HK-2 (cell line): Measurements from ENCODE around the gene MRPL39.

Experiments
- DNase-seq: peaks from one replicate; pipeline ENCODE4 v3.0.0-alpha.2; 2018; ENCODE audit not compliant: unreplicated experiment

Gene MRPL39

GRCh38 chr21:25537174-25537573 is 70.1 kb downstream of the MRPL39 start:
- no peak for DNase-seq

- no peak for DNase-seq
Measured at GRCh38 chr21:25536752-25537151, 70.5 kb downstream of the MRPL39 start.

- no peak for DNase-seq
Measured at GRCh38 chr21:25535849-25536248, 71.4 kb downstream of the MRPL39 start.
